Measurements from ENCODE around the gene RAP1GAP2.

RAP1GAP2 gene

GRCh38 chr17:2803386-2803785 is 7.1 kb downstream of the RAP1GAP2 start:
- Histone ChIP-seq H3K27me3 (ENCODE audit: insufficient read depth, low read depth, severe bottlenecking) (no peaks in the 10 kb centered on the region), H3K4me3 (ENCODE audit: low read depth, low read length) (no peak overlapping the region), H3K9me3 (ENCODE audit: severe bottlenecking) (no peaks in the 10 kb centered on the region), H3K36me3 (peaks cover 3% of the 10 kb centered on the region), H3K27ac (no peak overlapping the region)
- no peak for TF ChIP-seq CTCF (IDR thresholded peaks at IDR 0.05; ENCODE audit: low read depth, low read length)
- no peak for DNase-seq

- no peak overlapping the region for H3K4me3 ChIP-seq (ENCODE audit: low read depth, low read length)
- no peaks in the 10 kb centered on the region for H3K9me3 ChIP-seq (ENCODE audit: severe bottlenecking)
- DNase-seq, result no peak
- H3K27me3 ChIP-seq (ENCODE audit: insufficient read depth, low read depth, severe bottlenecking), result no peaks in the 10 kb centered on the region
- no peak for TF ChIP-seq CTCF (IDR thresholded peaks at IDR 0.05; ENCODE audit: low read depth, low read length)
- H3K36me3 ChIP-seq, result peaks cover 3% of the 10 kb centered on the region
- no peak overlapping the region for H3K27ac ChIP-seq
These were observed 7.7 kb downstream of the RAP1GAP2 start for GRCh38 chr17:2803971-2804370.

- H3K9me3 ChIP-seq (ENCODE audit: severe bottlenecking), result no peaks in the 10 kb centered on the region
- H3K27ac ChIP-seq, result no peak overlapping the region
- no peak overlapping the region for H3K4me3 ChIP-seq (ENCODE audit: low read depth, low read length)
- H3K27me3 ChIP-seq (ENCODE audit: insufficient read depth, low read depth, severe bottlenecking), result no peaks in the 10 kb centered on the region
- TF ChIP-seq CTCF (IDR thresholded peaks at IDR 0.05; ENCODE audit: low read depth, low read length), result no peak
- H3K36me3 ChIP-seq, result peaks cover 3% of the 10 kb centered on the region
- DNase-seq, result no peak
These were observed 8.7 kb downstream of the RAP1GAP2 start for GRCh38 chr17:2804912-2805311.

GRCh38 chr17:2805961-2806360 is 9.7 kb downstream of the RAP1GAP2 start:
- Histone ChIP-seq H3K27ac (no peak overlapping the region), H3K9me3 (ENCODE audit: severe bottlenecking) (no peaks in the 10 kb centered on the region), H3K27me3 (ENCODE audit: insufficient read depth, low read depth, severe bottlenecking) (no peaks in the 10 kb centered on the region), H3K36me3 (peaks cover 3% of the 10 kb centered on the region), H3K4me3 (ENCODE audit: low read depth, low read length) (no peak overlapping the region)
- TF ChIP-seq CTCF (IDR thresholded peaks at IDR 0.05; ENCODE audit: low read depth, low read length), result no peak
- no peak for DNase-seq

GRCh38 chr17:2808367-2809335 is 12.4 kb downstream of the RAP1GAP2 start:
- DNase-seq, result no peak
- H3K4me3 ChIP-seq (ENCODE audit: low read depth, low read length), result no peak overlapping the region
- no peak for TF ChIP-seq CTCF (IDR thresholded peaks at IDR 0.05; ENCODE audit: low read depth, low read length)
- H3K27me3 ChIP-seq (ENCODE audit: insufficient read depth, low read depth, severe bottlenecking), result no peaks in the 10 kb centered on the region
- no peaks in the 10 kb centered on the region for H3K9me3 ChIP-seq (ENCODE audit: severe bottlenecking)
- no peak overlapping the region for H3K27ac ChIP-seq
- no peaks in the 10 kb centered on the region for H3K36me3 ChIP-seq
